ENCODE data around the gene PDZRN4.

DNA sequence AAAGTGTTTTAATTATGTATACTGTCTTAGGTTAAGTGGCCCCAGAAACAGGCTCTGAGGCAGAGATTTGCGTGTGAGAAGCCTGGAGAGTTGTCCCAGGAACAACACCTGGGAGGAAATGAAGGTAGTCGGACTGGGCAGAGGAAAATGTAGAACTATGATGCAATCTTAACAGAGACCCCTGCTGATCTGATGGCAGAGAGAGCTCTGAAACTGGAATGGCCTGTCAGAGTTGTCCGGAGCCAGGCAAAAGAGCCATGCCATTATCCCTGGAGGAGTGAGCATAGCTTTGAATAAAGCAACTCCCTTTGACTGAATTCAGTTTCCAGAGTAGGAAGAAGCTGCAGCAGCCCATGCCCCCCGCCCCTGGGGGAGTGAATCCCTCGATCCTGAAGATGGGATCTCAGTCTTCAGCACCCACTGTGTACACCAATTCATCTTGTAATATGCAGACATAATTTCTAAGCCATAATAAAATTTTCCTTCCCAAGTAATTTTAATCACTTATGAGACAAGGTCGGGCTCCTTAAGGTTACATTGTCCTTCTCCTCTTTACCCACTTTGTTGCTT is 264.8 kb downstream of the PDZRN4 start:
- no peak for TF ChIP-seq RAD21 (IDR thresholded peaks at IDR 0.05; ENCODE audit: low read depth)
- no peak for TF ChIP-seq EP300 (IDR thresholded peaks at IDR 0.05; ENCODE audit: borderline replicate concordance)
- no peak for TF ChIP-seq TAF1 (IDR thresholded peaks at IDR 0.05; ENCODE audit: low read depth)
- TF ChIP-seq MAX (IDR thresholded peaks at IDR 0.05), result no peak
- no peak for TF ChIP-seq TCF12 (IDR thresholded peaks at IDR 0.05; ENCODE audit: low read depth)
- TF ChIP-seq EGR1 (IDR thresholded peaks at IDR 0.05), result no peak
- TF ChIP-seq TEAD4 (IDR thresholded peaks at IDR 0.05), result no peak
- no peak for TF ChIP-seq CREB1 (IDR thresholded peaks at IDR 0.05; ENCODE audit: low read depth)
